22Rv1 (cell line): Measurements from ENCODE around the gene RSU1.

ENCODE experiments used
- ZFX ChIP-seq: fragments of 450-650 bp; IDR thresholded peaks from 2 replicates; pipeline ENCODE4 v1.6.1; 2017; ENCODE audit warnings: antibody characterized with exemption, borderline replicate concordance
- TF ChIP-seq, protein P1 (sequence below): fragments of 450-650 bp; IDR thresholded peaks from 2 replicates; pipeline ENCODE4 v1.5.1; 2017; ENCODE audit warnings: mild to moderate bottlenecking

DNA sequence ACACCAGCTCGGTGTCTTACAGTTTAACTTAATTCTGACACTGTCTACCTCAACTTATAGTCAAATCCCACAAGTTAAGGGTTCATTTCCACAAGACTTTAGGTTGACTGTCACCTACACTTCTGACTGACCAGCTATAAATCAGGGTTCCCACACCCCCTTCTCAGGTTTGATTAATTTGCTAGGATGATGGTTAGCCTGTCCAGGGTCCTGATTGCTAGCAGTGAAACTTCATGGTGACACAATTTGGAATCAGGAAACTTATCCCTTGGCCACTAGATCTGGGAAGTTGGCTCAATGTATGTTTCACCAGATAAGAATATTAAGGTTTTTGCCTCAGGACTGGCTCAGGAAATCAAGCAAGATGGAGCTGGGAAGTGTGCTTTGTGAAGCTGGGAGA lies 2.8 kb upstream of the RSU1 start:
- TF ChIP-seq, protein P1, sequence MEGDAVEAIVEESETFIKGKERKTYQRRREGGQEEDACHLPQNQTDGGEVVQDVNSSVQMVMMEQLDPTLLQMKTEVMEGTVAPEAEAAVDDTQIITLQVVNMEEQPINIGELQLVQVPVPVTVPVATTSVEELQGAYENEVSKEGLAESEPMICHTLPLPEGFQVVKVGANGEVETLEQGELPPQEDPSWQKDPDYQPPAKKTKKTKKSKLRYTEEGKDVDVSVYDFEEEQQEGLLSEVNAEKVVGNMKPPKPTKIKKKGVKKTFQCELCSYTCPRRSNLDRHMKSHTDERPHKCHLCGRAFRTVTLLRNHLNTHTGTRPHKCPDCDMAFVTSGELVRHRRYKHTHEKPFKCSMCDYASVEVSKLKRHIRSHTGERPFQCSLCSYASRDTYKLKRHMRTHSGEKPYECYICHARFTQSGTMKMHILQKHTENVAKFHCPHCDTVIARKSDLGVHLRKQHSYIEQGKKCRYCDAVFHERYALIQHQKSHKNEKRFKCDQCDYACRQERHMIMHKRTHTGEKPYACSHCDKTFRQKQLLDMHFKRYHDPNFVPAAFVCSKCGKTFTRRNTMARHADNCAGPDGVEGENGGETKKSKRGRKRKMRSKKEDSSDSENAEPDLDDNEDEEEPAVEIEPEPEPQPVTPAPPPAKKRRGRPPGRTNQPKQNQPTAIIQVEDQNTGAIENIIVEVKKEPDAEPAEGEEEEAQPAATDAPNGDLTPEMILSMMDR, result no peak
- TF ChIP-seq ZFX, result no peak
